IMR-90 (cell line): Measurements from ENCODE around the gene TM4SF18. TPM values are rescaled to one million over a fixed set of nuclear protein-coding genes. Genes with fewer than 3 reads are reported as not detected.

Source experiments
- ATAC-seq: fragments of 200-7000 bp; cut with Tn5 transposase; 2 replicates; pipeline ENCODE4 v1.9.1; 2020; ENCODE audit warnings: low read depth, mild to moderate bottlenecking, moderate library complexity
- BruUV-seq: library from RNA; stranded (reverse); fragments of 400-500 nt; replicated peaks from 2 replicates; lab custom pipeline; 2021; lab: Mats Ljungman, UMichigan
- CTCF ChIA-PET: fragments of 300-600 bp; formaldehyde crosslinking; extraction: SDS; loops from one replicate; lab custom pipeline; 2021; ENCODE audit warnings: antibody characterized with exemption; lab: Yijun Ruan, JAX
- POLR2A ChIA-PET: fragments of 300-600 bp; sonication (Branson Sonifier 250); formaldehyde crosslinking; loops from one replicate; lab custom pipeline; 2022; ENCODE audit warnings: antibody characterized with exemption; ENCODE audit not compliant: unreplicated experiment; lab: Charles Lee
- DNase-seq: peaks from one replicate; pipeline ENCODE4 v3.0.0; 2013
- H2AFZ ChIP-seq: replicated peaks from 2 replicates; pipeline ENCODE3; 2013; ENCODE audit warnings: low read length, mild to moderate bottlenecking; ENCODE audit not compliant: poor library complexity
- H2AK5ac ChIP-seq: 2 replicates; pipeline ENCODE4 v1.6.1; 2013; ENCODE audit warnings: low read depth, low read length, inconsistent platforms
- H2AK9ac ChIP-seq: replicated peaks from 2 replicates; pipeline ENCODE3; 2013; ENCODE audit warnings: mild to moderate bottlenecking, low read depth, low read length, moderate library complexity; ENCODE audit not compliant: poor library complexity
- H2BK120ac ChIP-seq: 2 replicates; pipeline ENCODE4 v1.6.1; 2013; ENCODE audit warnings: low read depth, low read length, inconsistent platforms
- H2BK15ac ChIP-seq: 3 replicates; pipeline ENCODE4 v1.6.1; 2013; ENCODE audit warnings: low read depth, low read length, inconsistent platforms
- H2BK20ac ChIP-seq: 2 replicates; pipeline ENCODE4 v1.6.1; 2013; ENCODE audit warnings: low read depth, mild to moderate bottlenecking, inconsistent platforms, low read length, moderate library complexity
- H2BK5ac ChIP-seq: 2 replicates; pipeline ENCODE4 v1.6.1; 2013; ENCODE audit warnings: mild to moderate bottlenecking, low read depth, low read length, inconsistent platforms; ENCODE audit not compliant: poor library complexity, severe bottlenecking
- H3K14ac ChIP-seq: replicated peaks from 2 replicates; pipeline ENCODE4 v1.6.1; 2013; ENCODE audit warnings: low read depth, low read length, inconsistent platforms
- H3K18ac ChIP-seq: 2 replicates; pipeline ENCODE4 v1.6.1; 2013; ENCODE audit warnings: low read depth, low read length, control low read depth
- H3K23ac ChIP-seq: 2 replicates; pipeline ENCODE4 v1.6.1; 2013; ENCODE audit warnings: low read depth, low read length, inconsistent platforms
- H3K27ac ChIP-seq: 2 replicates; pipeline ENCODE4 v1.5.1; 2013; ENCODE audit warnings: mild to moderate bottlenecking, control low read depth, low read length; ENCODE audit not compliant: insufficient read depth
- H3K27me3 ChIP-seq: 2 replicates; pipeline ENCODE4 v1.6.1; 2013; ENCODE audit warnings: low read length; ENCODE audit not compliant: control insufficient read depth, insufficient read depth
- H3K36me3 ChIP-seq: 2 replicates; pipeline ENCODE4 v1.6.1; 2013; ENCODE audit warnings: low read length, mixed read lengths; ENCODE audit not compliant: control insufficient read depth, insufficient read depth
- H3K4ac ChIP-seq: 2 replicates; pipeline ENCODE4 v1.6.1; 2013; ENCODE audit warnings: low read depth, low read length, inconsistent platforms
- H3K4me1 ChIP-seq: 2 replicates; pipeline ENCODE4 v1.6.1; 2013; ENCODE audit warnings: low read length, mixed read lengths; ENCODE audit not compliant: control insufficient read depth, insufficient read depth
- H3K4me2 ChIP-seq: 2 replicates; pipeline ENCODE4 v1.6.1; 2013; ENCODE audit warnings: low read depth, mild to moderate bottlenecking, control low read depth, low read length, moderate library complexity
- H3K4me3 ChIP-seq: 2 replicates; pipeline ENCODE4 v1.5.1; 2013; ENCODE audit warnings: low read depth, mild to moderate bottlenecking, control low read depth, low read length, moderate library complexity; ENCODE audit not compliant: insufficient read depth
- H3K56ac ChIP-seq: 2 replicates; pipeline ENCODE4 v1.6.1; 2013; ENCODE audit warnings: low read length, inconsistent platforms; ENCODE audit not compliant: insufficient read depth; ENCODE audit errors: extremely low read depth
- H3K79me1 ChIP-seq, 2 experiments: 2 replicates each; pipeline ENCODE4 v1.6.1; 2013; ENCODE audit warnings: low read length in 2 of 2, inconsistent platforms in 1 of 2, low read depth in 1 of 2
- H3K9ac ChIP-seq: 2 replicates; pipeline ENCODE4 v1.6.1; 2013; ENCODE audit warnings: low read depth, low read length, control low read depth
- H3K9me1 ChIP-seq: 2 replicates; pipeline ENCODE4 v1.6.1; 2013; ENCODE audit warnings: low read length, inconsistent platforms; ENCODE audit not compliant: insufficient read depth
- H3K9me3 ChIP-seq: 2 replicates; pipeline ENCODE4 v1.6.1; 2013; ENCODE audit warnings: low read length; ENCODE audit not compliant: control insufficient read depth, insufficient read depth
- H4K20me1 ChIP-seq: 2 replicates; pipeline ENCODE4 v1.6.1; 2013; ENCODE audit warnings: low read length, inconsistent platforms; ENCODE audit not compliant: insufficient read depth
- H4K5ac ChIP-seq: 2 replicates; pipeline ENCODE4 v1.6.1; 2013; ENCODE audit warnings: mild to moderate bottlenecking, low read depth, low read length, control low read depth
- H4K8ac ChIP-seq, 2 experiments: 2 replicates each; pipeline ENCODE4 v1.6.1; 2013; ENCODE audit warnings: low read depth in 2 of 2, low read length in 2 of 2, control low read depth in 1 of 2, inconsistent platforms in 1 of 2
- H4K91ac ChIP-seq: 2 replicates; pipeline ENCODE4 v1.6.1; 2013; ENCODE audit warnings: low read depth, low read length, inconsistent platforms; ENCODE audit not compliant: insufficient read depth
- CEBPB ChIP-seq: IDR thresholded peaks from 2 replicates; pipeline ENCODE4 v1.6.1; 2012; ENCODE audit warnings: low read depth, low read length, improper control_type of control experiment
- CHD1 ChIP-seq: IDR thresholded peaks from 2 replicates; pipeline ENCODE4 v1.6.1; 2012; ENCODE audit warnings: low read depth, low read length, improper control_type of control experiment
- CTCF ChIP-seq: conservative IDR thresholded peaks from 2 replicates; pipeline ENCODE4 v1.5.1; 2012; ENCODE audit warnings: mild to moderate bottlenecking, low read depth, low read length, improper control_type of control experiment
- ELK1 ChIP-seq: fragments of 150-350 bp; IDR thresholded peaks from 2 replicates; pipeline ENCODE4 v1.6.1; 2016; ENCODE audit warnings: low read depth, mild to moderate bottlenecking, low read length, moderate library complexity, borderline replicate concordance
- FOS ChIP-seq: fragments of 150-350 bp; IDR thresholded peaks from 2 replicates; pipeline ENCODE4 v1.6.1; 2016; ENCODE audit warnings: low read depth, low read length
- MAFK ChIP-seq: IDR thresholded peaks from 2 replicates; pipeline ENCODE4 v1.6.1; 2012; ENCODE audit warnings: low read depth, low read length, improper control_type of control experiment
- MXI1 ChIP-seq: IDR thresholded peaks from 2 replicates; pipeline ENCODE4 v1.6.1; 2012; ENCODE audit warnings: low read depth, mild to moderate bottlenecking, low read length, moderate library complexity, borderline replicate concordance
- NFE2L2 ChIP-seq: fragments of 150-350 bp; IDR thresholded peaks from 2 replicates; pipeline ENCODE4 v1.6.1; 2016; ENCODE audit warnings: low read depth, mild to moderate bottlenecking, low read length
- POLR2A ChIP-seq: IDR thresholded peaks from 2 replicates; pipeline ENCODE4 v1.6.1; 2012; ENCODE audit warnings: mild to moderate bottlenecking, low read depth, low read length
- RAD21 ChIP-seq: IDR thresholded peaks from 2 replicates; pipeline ENCODE4 v1.6.1; 2012; ENCODE audit warnings: low read length, improper control_type of control experiment
- RCOR1 ChIP-seq: IDR thresholded peaks from 2 replicates; pipeline ENCODE4 v1.6.1; 2012; ENCODE audit warnings: mild to moderate bottlenecking, low read length, improper control_type of control experiment; ENCODE audit not compliant: insufficient replicate concordance
- RFX5 ChIP-seq: IDR thresholded peaks from 2 replicates; pipeline ENCODE4 v1.8.0; 2012; ENCODE audit warnings: low read depth, mild to moderate bottlenecking, low read length, moderate library complexity
- SMC3 ChIP-seq: fragments of 150-350 bp; IDR thresholded peaks from 2 replicates; pipeline ENCODE4 v1.6.1; 2016; ENCODE audit warnings: low read depth, mild to moderate bottlenecking, antibody characterized with exemption, low read length, moderate library complexity
- WGBS, 2 experiments: methylation state at CpG; one replicate each; pipeline versions ENCODE4 v1.1.5 to v1.1.7; 2013; ENCODE audit warnings: missing lambda C conversion rate in 2 of 2; ENCODE audit not compliant: insufficient read length in 1 of 2; ENCODE audit errors: extremely low coverage in 2 of 2; 5-methylcytosine and 5-hydroxymethylcytosine counted together
- dilution Hi-C: fragments of 300-500 bp; cut with HindIII; formaldehyde crosslinking; loops from one replicate; pipeline ENCODE4 v1.14.3; 2018; ENCODE audit warnings: low sequenced_read_pairs; ENCODE audit not compliant: unreplicated experiment
- in situ Hi-C: fragments of 300-500 bp; cut with MboI; formaldehyde crosslinking; loops from 3 replicates; pipeline ENCODE4 v1.14.3; 2019; ENCODE audit warnings: low sequenced_read_pairs, inconsistent platforms, mixed read lengths
- intact Hi-C: fragments of 100-400 bp; cut with micrococcal nuclease; formaldehyde crosslinking; loops from 2 replicates; pipeline ENCODE4 v1.10.0; 2022
- polyA plus RNA-seq, 3 experiments: library from polyadenylated mRNA; depleted of rRNA; stranded (reverse); fragments of >200 nt; gene quantifications; 2 replicates each; pipeline ENCODE4 v1.2.3, GENCODE V29; 2012; ENCODE audit warnings: low replicate concordance in 1 of 3
- total RNA-seq: library from RNA; depleted of rRNA; stranded (reverse); fragments of >200 nt; gene quantifications from 2 replicates; pipeline ENCODE4 v1.2.3, GENCODE V29; 2012

Gene TM4SF18
- total and polyA plus RNA-seq, 2 of the 4 experiments (the other 2 are of a cell fraction): under 0.01 TPM; not detected in 1

- in situ Hi-C loops: no loop called here
- Histone ChIP-seq H3K4me1 (peaks cover 24% of the 10 kb centered on the region), H2BK20ac (peak within 1 kb of the TSS; percentile 84), H2BK5ac (peak within 1 kb of the TSS; percentile 78), H3K9me1 (peaks cover 28% of the 10 kb centered on the region), H4K8ac (peak within 1 kb of the TSS; percentile 86 to 88), H3K4me2 (peak within 1 kb of the TSS; percentile 64), H3K79me1 (peaks cover 13 to 51% of the 10 kb centered on the region in 2 experiments; a peak in 3 of 4 replicates), H3K56ac (peak within 1 kb of the TSS; percentile 97), H3K36me3 (peaks cover 13% of the 10 kb centered on the region), H2AFZ (peak within 1 kb of the TSS; percentile 69), H3K14ac (peak within 1 kb of the TSS; percentile 97), H3K9me3 (no peaks in the 10 kb centered on the region), H3K27me3 (no peaks in the 10 kb centered on the region), H2AK5ac (peak within 1 kb of the TSS; percentile 97), H2BK120ac (peak within 1 kb of the TSS; percentile 91), H3K9ac (peak within 1 kb of the TSS; percentile 81), H4K20me1 (no peaks in the 10 kb centered on the region), H3K23ac (peak within 1 kb of the TSS; percentile 92), H4K91ac (peak within 1 kb of the TSS; percentile 80), H3K4me3 (peak within 1 kb of the TSS; percentile 54), H2BK15ac (peak within 1 kb of the TSS; percentile 83), H3K4ac (peak within 1 kb of the TSS; percentile 88), H3K27ac (peak within 1 kb of the TSS; percentile 89), H3K18ac (peak within 1 kb of the TSS; percentile 93), H4K5ac (peak within 1 kb of the TSS; percentile 97), H2AK9ac (peak within 1 kb of the TSS; percentile 93)
- ChIA-PET POLR2A (interaction anchor here (1.7 kb wide), 1 partner anchor 9 kb away, joined by 5 read pairs; no protein-coding TSS in a partner anchor), CTCF (interaction anchor here (0.6 kb wide), 2 partner anchors 45 to 100 kb away, joined by 3 read pairs; no protein-coding TSS in a partner anchor)
- intact Hi-C loops: no loop called here
- peak; percentile 97 for DNase-seq
- dilution Hi-C loops: no loop called here
- no TSS peak for BruUV-seq
- 76% methylated on average over 4 of the region's 15 CpGs; no CpG with 5 or more reads in 1 of the 2 experiments for WGBS, 2 experiments
- ATAC-seq: peak; percentile 82
- TF ChIP-seq RCOR1 (no peak), CEBPB (peak; percentile 81), NFE2L2 (no peak), RAD21 (peak; percentile 10; the same call in 1 of the 2 replicates), CHD1 (peak; percentile 97), POLR2A (peak; percentile 99), MXI1 (0 out of 2 replicates have a peak, but pooled peaks have one; percentile 8), RFX5 (no peak), CTCF (no peak), MAFK (peak; percentile 44), ELK1 (no peak), SMC3 (no peak), FOS (peak; percentile 49; the same call in 1 of the 2 replicates)
Measured at GRCh38 chr3:149377408-149378364, 44.2 kb upstream of the TM4SF18 start, which contains the start of gene TM4SF1. TM4SF1 (minus strand) TSS chr3:149377649; CDS start chr3:149377547, 102 bp downstream.
